Suppressor macrophage treated with lipopolysaccharide for 1 hour (primary cell): ENCODE measurements around the gene SERPINA5.
"Not testable (repeated sequence)": the region's sequence is repeated elsewhere in the genome, so short reads cannot be mapped to it uniquely, and the experiment has no call there.

Experiments
- DNase-seq, 3 donors: peaks; one replicate each; pipeline ENCODE4 v3.0.0-alpha.2; 2020 to 2022

SERPINA5 gene

DNA sequence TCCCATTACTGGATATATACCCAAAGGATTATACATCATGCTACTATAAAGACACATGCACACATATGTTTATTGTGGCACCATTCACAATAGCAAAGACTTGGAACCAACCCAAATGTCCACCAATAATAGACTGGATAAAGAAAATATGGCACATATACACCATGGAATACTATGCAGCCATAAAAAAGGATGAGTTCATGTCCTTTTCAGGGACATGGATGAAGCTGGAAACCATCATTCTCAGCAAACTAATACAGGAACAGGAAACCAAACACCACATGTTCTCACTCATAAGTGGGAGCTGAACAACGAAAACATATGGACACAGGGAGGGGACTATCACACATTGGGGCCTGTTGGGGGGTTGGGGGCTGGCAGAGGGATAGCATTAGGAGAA, 27.7 kb downstream of the SERPINA5 start:
- DNase-seq, result not testable (repeated sequence)

DNA sequence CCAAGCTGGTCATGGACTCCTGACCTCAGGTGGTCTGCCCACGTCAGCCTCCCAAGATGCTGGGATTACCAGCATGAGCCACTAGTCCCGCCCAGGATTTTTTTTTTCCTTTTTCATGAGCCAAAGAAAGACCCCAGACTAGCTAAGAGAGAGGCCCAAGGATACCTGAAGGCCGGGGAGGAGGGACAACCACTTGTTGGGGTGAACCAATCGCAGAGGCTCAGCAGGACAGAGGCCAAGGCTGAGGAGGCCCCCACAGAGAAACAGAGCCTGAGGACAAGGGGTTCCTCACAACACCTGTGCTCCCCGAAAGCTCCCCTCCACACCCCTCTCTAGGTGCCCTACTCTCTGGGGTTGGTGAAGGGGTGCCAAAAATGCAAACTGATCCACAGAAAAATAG, 30.0 kb downstream of the SERPINA5 start:
- DNase-seq, result no peak

DNA sequence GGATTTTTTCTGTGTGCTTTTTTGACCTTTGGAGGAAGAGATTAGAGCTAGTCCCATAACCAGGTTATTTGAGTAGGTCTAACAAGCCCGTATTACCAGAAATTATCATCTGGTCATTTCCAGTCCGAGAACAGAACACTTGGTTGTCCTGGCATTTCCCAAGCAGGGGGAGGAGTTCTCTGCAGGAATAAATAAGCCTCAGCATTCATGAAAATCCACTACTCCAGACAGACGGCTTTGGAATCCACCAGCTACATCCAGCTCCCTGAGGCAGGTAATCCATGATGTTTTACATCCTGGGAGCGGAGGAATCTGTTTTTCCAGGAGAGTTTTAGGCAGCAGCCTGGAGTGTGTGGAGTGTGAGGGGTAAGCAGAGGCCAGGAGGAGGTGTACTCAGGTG, 30.9 kb downstream of the SERPINA5 start, which contains the start of gene SERPINA3:
SERPINA3 (plus strand) TSS at position 218 of the 400 bp plus-strand sequence. CDS start 2,051 bp downstream, outside the sequence.
- no peak for DNase-seq

DNA sequence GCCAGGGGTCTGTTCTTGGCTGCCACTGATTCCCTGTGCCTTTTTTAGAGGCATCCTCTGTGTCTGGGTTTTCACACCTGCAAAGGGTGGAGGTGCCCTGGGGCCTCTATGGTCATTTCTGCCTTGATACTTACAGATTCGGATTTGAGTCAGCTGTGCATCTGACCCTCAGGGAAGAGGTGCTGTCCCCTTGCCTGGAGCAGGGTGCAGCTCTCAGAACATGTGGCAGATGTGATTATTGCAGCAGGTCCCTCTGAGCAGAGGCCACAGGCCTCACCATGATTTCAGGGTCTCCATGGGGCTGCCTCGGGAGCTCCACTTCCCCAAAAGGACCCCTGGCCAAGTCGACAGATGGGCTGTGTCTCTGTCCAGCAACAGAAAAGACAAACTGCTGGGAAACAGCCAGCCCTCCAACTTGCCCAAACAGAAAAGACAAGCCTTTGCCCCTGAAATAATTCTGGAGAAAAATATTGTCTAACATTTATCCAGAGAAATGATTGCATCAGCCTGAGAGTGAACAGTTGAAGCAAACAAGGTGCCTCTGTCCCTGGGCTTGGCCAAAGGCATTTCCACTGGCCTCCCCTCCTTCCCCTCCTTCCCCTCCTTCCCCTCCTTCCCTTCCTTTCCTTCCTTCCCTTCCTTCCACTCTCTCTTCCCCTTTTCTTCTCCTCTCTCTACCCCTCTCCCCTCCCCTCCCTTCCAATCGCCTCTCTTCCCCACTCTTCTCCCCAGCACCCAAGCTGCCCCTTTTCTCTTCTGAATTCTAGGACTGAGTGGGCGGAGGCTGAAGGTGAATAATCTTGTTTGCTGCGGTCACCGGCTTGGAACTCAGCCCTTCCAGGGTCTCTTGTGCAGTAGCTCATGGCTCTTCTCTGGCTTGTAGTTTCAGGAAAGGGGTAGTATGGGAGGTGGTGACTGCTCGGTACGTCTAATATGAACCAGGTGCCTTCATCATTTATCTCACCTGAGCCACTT, 31.6 kb downstream of the SERPINA5 start:
- DNase-seq, result no peak

DNA sequence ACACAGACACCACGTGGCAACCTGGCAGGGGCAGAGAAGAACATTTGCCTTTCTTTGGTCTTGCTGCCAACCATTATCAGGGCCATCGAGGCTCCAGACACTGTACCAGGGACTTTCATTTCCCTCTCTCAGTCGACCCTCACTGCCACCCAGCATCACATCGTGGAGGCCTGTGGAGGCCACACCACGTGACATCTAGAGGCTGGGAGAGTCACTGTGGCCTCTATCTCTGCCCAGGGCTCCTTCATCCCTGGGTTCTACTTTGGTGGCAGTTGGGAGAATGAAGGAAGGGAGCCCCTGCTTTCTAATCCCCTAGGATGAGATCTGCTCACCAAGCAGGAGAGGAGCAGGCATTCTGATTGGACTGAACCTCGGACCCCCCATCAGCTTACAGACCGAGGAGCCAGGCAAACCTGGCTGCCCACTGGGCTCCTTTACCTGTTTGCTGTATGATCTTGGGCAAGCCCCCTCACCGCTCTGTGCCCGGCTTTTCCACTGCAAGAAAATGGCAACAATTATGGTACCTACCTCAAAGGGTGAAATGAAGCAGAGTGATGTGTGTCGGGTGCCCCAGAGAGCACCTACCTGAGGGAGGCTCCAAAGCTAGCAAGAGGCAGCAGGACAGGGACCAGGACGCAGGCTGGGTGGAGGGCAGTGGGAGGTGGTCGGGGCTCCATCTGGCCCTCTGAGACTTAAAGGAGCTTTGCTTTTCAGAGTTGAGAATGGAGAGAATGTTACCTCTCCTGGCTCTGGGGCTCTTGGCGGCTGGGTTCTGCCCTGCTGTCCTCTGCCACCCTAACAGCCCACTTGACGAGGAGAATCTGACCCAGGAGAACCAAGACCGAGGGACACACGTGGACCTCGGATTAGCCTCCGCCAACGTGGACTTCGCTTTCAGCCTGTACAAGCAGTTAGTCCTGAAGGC, 32.8 kb downstream of the SERPINA5 start:
- DNase-seq, result no peak

DNA sequence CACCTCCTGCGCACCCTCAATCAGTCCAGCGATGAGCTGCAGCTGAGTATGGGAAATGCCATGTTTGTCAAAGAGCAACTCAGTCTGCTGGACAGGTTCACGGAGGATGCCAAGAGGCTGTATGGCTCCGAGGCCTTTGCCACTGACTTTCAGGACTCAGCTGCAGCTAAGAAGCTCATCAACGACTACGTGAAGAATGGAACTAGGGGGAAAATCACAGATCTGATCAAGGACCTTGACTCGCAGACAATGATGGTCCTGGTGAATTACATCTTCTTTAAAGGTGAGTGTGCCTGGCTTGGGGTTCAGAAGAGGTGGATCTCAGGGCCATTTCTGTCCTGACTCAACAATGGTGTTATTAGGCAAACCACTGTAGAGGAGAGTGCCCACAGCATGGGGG, 33.6 kb downstream of the SERPINA5 start:
- no peak for DNase-seq

DNA sequence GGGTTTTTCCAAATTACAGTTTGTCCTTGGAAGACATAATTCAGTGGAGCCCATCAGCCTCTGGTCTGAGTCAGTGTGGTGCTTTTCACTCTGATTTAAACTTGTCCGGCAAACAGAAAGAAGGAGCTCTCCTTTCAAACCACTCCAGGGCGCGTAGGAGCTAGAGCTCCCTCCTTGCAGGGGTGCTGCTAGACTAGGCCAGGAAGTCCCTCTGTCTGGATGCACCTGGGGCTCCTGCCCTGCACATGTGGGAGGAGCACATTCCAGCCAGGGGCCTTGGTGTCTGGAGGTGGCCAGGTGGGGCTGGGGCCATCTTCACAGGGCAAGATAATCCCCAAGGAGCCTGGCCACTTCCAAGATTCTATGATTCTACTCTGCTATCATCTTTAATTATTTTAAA, 34.0 kb downstream of the SERPINA5 start:
- no peak for DNase-seq

DNA sequence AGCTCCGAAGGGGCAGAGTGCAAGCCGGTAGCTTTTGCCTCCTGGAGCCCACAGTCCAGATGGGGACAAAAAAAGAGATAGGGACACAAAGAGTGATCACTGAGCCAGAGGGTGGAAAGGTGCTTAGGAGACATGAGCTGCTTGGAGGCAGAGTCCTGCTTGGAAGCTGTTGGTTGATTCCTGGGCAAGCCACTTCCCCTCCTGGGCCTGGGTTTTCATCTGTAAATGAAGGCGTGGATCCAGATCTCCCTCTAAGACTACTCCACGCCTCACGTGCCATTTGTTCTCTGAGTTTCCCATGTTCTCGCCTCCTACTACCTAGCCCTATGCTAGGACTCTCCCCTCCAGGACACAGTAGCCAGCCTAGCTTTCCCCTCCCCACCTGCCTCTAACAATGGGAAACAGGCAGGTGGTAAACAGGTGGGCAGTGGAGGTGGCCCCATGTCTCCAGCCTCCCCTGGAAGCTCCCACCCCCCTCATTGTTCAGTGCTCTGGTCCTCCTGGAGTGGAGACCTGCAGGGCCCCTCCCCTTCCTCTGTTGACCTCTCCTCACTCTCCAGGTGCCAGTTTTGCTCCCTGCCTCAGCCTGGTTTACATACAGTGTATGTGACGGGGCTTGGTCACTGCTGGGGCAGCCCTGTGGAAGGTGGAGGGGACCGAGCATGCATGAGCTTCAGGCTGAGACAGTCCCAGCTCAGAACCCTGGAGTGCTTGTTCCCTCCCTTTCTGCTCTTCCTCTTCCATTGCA, 34.8 kb downstream of the SERPINA5 start:
- no peak for DNase-seq

DNA sequence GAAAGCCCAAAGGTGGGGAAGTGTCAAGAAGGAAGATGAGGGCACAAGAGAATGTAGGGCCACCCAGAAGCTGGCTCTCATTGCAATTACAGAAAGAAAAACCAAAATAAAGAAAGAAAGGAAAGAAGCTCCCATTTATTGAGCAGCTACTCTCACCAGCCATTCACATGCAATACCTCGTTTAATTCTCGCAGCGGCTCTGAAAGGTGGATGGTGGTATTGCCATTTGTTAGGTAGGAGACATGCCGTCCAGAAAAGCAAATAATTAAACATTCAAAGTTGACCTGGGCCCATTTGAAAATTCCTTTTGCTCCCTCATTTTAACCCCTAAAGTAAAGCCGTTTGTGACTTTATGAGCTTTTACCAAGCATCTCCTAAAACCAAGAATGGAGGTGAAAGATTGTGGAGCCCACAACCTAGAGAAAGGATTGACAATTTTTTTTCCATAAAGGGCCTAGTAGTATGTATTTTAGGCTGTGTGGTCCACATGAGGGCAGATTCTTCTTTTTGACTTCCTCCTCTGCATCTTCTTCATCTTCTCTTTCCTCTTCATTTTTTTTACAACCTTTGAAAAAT, 36.2 kb downstream of the SERPINA5 start:
- DNase-seq, result no peak

DNA sequence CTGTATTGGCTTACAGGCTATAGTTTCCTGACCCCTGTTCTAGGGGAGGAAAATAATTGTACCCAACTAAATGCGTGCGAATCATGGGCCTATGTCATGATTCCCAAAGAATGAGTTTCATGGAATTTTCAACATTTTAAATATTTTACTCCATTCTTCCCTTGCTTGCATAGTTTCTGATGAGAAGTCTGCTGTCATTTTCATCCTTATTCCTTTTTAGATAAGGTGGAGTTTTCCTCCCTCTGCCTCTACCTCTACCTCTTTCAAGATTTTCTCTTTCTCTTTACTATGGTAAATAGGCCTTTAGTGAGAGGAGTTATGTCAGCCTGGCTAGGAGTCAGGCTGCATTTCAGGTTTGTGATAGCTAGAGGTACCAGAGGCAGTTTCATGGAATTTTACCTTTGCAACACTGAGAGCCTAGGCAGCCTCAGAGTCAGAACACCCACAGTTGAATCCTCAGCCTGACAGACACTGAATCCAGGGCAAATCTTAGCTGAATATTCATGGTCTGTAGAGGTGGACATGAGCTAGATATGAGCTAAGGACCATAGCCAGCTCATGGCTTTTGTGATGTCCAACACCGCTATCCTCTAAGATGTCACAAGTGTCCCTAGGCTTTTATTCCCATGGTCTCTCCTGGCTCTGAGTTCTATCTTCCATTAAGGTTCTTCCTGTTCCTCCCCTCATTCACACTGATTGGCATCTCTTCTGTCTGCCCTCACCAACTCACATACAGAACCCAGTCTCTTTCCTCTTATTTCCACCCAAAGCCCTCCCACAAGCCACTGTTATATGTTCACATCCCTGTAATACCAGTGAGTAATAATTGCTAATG, 37.0 kb downstream of the SERPINA5 start:
- DNase-seq, result no peak

DNA sequence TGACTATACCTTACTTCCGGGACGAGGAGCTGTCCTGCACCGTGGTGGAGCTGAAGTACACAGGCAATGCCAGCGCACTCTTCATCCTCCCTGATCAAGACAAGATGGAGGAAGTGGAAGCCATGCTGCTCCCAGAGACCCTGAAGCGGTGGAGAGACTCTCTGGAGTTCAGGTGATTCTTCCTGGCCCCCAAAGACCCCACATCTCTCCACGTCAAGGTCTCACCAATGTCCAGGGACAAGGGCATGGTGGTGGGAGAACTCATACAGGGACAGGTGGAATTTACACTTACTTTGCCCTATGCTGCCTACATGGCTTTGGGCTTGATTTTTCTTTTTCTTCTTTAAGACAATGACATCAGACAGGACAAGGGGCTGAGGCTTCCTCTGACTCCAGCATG, 38.1 kb downstream of the SERPINA5 start:
- DNase-seq, result no peak

DNA sequence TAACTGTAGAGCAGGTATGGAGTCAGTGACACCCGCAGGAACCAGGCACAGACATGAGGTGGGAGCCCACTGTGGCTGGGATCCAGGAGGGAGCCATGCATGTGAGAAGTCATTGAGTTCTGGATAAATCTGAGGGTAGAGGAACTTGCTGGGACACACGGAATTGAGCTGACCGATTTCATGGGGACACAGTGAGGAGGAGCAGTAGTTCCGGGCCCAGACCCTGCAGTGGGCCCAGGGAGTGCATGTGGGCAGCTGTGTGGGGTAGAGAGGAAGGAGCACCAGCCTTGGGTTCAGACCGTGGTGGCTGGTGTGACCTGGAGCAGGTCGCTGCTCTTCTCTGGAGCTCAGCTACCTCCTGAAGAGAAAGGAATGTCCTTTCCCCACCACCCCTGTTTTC, 39.4 kb downstream of the SERPINA5 start:
- DNase-seq, result no peak

DNA sequence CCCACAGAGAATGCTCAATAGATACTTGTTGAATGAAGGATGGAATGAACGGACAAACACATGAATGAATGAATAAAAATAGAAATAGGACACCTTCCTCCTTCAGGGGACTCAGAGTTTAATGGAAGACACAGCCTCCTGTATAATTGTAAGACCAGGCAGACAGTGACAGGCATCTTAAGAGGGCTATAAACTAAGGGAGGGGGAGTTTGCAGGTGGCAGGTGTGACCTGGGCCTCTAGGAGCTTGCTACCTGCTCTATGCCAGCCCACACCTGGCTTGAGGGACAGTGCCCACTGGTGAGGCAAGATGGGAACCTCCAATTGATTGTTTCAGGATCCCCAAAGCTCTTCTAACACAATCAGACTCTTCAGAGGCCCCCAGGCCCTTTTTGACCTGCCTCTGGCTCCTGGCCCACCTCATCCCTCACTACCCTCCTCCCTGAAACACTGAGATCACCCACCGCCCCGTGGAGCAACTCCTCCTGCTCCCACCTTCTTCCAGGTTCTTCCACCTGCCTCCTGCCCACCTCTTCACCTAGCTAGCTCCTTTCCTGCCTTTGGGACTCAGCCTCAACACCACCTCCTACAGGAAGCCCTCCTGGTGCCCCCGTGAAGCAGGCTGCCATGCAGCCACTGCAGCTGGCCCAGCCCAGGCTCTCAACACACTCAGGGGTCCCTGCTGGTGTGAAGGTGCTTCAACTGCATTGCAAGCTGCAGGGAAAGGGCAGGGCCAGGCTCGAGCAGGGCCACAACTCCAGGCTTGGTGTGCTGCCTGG, 40.3 kb downstream of the SERPINA5 start:
- DNase-seq, result no peak

DNA sequence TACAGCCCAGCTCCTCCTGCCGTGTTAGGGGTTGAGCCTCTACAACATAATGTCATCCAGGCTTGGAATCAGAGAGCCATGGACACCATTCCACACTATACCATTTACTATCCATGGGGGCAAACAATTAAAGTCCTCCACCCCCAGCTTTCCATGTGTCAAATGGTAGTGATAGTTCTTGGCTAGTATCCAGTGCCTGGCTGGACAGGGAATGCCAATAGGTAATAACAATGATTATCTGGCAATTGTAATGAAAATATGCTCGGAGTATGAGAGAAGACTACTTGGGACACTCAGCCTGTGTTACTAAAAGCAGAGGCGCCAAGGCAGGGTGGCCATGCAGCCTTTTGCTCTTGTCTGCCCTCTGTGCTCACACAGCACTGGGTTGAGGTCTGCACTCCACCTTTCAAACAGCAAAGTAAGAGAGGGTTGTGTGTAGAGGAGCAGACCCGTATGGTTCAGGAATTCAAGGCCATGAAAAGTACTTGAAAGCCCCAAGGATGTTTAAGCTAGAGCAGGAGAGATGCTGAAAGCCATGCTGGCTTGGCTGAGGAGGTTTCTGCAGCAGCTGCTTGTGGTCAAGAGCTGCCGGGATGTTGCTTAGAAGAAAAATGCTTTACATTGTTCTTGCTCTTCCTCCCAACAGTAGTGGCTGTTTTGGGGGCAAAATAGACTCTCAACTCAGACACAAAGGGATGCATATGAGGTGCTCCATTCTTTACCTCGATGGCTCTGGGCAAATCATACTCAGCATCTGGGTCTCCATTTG, 41.6 kb downstream of the SERPINA5 start:
- DNase-seq, result no peak

DNA sequence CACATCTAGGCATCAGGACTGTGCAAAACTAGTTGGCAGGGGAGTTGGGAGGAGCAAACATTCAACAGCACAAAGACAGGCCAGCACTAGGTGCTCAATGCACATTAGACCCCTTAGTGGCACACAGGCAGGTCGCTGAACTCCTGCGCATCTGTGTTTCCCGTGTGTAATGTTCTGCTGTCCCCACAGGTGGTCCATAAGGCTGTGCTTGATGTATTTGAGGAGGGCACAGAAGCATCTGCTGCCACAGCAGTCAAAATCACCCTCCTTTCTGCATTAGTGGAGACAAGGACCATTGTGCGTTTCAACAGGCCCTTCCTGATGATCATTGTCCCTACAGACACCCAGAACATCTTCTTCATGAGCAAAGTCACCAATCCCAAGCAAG, 42.2 kb downstream of the SERPINA5 start:
- no peak for DNase-seq

DNA sequence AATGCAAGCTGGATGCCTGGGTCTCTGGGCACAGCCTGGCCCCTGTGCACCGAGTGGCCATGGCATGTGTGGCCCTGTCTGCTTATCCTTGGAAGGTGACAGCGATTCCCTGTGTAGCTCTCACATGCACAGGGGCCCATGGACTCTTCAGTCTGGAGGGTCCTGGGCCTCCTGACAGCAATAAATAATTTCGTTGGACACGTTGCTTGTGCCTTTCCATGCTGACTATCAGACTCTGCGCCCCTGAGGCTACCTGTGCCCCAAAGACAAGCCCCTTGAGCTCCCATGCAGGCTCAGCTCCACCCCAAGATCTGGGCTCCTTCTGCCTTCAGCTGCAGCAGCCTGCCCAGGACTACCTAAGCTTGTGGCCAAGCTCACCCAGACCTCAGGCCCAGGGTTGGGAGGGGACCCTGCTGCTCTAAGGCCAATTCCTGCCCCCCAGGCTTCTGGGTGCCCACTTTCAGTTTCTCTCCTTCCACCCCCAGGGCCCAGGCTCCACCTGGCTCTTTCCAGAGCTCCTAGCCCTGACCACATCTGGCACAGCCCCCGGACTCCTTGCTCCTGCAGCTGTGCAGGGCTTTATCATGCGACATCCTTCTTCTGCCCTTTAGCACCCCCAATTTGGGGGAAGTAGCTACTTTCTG, 42.8 kb downstream of the SERPINA5 start:
- no peak for DNase-seq

DNA sequence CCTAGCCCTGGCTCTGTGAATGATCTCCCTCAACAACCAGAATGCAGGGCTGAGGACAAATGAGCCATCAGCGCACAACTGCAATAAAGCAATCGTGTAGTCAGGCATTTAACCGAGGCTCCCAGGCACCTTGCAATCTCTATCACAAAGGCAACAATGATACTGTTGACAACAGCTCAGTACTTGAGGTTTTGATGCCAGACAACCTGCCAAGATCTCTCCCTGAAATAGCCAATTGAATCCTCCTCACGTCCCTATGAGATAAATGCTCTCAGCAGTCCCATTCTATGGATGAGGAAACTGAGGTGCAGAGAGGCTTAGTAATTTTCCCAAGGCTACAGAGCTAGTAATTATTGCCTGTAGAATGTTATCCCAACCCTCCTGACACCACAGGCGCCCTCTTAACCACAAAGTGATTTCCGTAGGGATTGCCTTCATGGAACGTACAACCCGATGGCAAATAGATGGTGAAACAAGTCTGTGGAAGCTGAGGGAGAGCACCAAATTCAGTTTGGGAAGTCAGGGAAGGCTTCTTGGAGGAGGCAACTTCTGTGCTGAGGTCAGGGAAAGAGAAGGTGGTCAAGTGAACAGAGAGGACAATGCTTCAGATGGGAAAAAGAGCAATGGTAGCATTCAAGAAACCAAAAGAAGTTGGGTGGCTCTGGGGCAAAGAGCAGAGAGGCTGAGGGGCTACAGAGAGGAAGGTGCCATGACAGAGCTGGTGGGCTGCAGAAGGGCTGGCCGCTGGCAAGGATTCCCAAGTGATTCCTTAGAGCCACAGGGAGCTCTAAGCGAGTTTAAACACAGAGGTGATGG, 43.5 kb downstream of the SERPINA5 start:
- DNase-seq, result no peak

DNA sequence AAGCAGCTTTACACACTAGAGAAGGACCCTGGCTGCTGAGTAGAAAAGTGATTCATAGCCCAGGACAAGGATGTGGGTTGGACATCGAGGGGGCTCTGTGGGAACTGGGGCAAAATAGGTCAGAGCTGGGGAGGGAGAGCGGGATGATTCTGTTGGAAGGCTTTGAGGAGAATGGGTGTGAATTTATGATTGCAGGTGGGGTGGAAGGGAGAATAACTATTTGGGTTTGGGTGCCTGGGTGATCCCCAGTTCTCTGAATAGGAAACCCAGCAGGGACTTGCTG, 44.1 kb downstream of the SERPINA5 start:
- no peak for DNase-seq

DNA sequence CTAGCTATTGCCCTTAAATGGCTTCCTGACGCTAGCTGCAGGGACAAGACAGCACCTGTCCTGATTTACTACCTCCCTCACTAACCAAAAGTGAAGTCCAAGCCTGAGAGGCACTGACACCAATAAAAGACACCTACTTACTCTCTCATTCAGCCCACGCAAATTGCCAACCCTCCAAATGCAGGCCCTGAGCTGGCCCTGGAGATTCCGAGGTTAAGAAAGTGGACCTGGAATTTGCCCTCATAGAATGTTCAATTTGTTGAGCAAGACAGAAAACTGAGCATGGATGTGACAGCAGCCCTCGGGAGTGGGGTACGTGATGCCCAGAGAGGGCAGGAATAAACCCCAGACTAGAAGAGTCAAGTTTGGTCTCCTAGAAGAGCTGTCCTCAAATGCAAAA, 47.4 kb downstream of the SERPINA5 start:
- no peak for DNase-seq
